GM18909 (cell line): Measurements from ENCODE around the gene TBCE.
"Not testable (repeated sequence)": the region's sequence is repeated elsewhere in the genome, so short reads cannot be mapped to it uniquely, and the experiment has no call there.

Experiments used
- ATAC-seq: cut with Tn5 transposase; IDR thresholded peaks from one replicate; pipeline ENCODE4 v1.9.1; 2021; ENCODE audit warnings: mild to moderate bottlenecking; ENCODE audit not compliant: unreplicated experiment, poor library complexity

Gene TBCE

GRCh38 chr1:235442788-235443429, 75.7 kb downstream of the TBCE start:
- ATAC-seq: no peak

DNA sequence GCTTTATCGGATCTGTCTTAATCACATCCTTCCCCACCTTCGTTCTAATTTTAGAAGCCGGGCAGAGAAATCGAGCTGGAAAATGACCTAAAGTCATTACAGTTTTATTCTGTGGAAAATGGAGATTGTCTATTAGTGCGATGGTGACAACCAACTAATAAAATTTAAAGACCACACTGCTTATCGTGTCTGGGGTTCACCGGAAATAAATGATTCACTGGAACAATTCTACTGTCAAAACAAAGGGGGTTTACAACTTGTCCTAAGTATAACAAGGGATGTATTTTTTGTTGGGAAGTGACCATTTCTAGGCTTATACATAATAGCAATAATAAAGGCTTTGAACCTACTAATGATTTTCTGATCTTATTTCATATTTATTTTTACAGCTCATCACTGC, 81.4 kb downstream of the TBCE start:
- ATAC-seq: no peak

- no peak for ATAC-seq
These were observed 83.2 kb downstream of the TBCE start for GRCh38 chr1:235450433-235450832.

GRCh38 chr1:235450886-235451483, 83.8 kb downstream of the TBCE start:
- ATAC-seq: no peak

GRCh38 chr1:235454021-235454420, 86.8 kb downstream of the TBCE start:
- no peak for ATAC-seq

- ATAC-seq: no peak
These were observed 87.9 kb downstream of the TBCE start for GRCh38 chr1:235455097-235455496.

GRCh38 chr1:235455823-235456222, 88.6 kb downstream of the TBCE start:
- no peak for ATAC-seq

DNA sequence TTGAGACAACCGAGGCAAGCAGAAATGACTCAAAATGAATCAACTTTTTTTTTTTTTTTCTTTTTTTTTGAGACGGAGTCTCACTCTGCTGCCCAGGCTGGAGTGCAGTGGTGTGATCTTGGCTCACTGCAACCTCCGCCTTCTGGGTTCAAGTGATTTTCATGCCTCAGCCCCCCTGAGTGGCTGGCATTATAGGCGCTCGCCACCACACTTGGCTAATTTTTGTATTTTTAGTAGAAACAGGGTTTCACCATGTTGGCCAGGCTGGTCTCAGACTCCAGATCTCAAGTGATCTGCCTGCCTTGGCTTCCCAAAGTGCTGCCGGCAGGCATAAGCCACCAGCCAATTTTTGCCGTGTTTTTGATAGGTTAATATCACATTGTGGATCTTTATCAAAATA, 90.6 kb downstream of the TBCE start:
- not testable (repeated sequence) for ATAC-seq

DNA sequence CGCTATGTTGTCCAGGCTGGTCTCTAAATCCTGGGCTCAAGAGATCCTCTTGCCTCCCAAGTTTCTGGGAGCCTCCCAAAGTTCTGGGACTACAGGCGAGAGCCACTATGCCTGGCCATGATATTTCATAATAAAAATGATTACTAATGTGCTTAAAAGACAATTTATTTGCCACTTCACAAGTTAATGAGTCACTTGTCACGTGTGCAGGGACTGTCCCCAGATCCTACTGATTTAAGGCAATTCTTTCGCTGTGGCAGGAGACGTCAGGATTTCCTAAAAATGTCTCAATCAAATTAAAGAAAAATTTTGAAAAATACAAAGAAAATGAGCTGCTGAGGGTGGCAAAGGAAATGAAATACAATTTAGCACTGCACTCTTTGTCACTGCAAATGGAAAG, 93.5 kb downstream of the TBCE start:
- ATAC-seq: no peak

- no peak for ATAC-seq
These were observed 94.7 kb downstream of the TBCE start for GRCh38 chr1:235461954-235462353.

- not testable (repeated sequence) for ATAC-seq
These were observed 95.6 kb downstream of the TBCE start for GRCh38 chr1:235462832-235463231.

GRCh38 chr1:235465066-235465465, 97.8 kb downstream of the TBCE start:
- ATAC-seq: no peak

DNA sequence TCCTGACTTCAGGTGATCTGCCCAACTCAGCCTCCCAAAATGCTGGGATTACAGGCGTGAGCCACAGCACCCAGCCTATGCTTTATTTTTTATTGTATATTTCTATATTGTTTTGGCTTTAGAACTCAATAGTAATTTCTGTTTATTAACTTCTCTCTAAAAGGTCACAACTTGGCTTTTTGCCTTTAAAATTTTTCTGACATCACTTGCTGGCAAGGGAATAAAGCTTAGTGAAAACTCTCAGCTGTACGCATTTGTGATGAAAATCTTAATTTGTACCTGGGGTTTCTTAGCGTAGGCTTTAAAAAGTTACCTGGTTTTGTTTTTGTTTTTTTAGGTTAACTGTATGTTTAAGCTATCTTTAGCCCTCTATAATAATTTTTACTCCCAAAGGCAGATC, 100.8 kb downstream of the TBCE start:
- ATAC-seq: no peak

GRCh38 chr1:235468970-235469369, 101.7 kb downstream of the TBCE start:
- ATAC-seq: no peak

- ATAC-seq: not testable (repeated sequence)
These were observed 102.7 kb downstream of the TBCE start for GRCh38 chr1:235469897-235470296.

DNA sequence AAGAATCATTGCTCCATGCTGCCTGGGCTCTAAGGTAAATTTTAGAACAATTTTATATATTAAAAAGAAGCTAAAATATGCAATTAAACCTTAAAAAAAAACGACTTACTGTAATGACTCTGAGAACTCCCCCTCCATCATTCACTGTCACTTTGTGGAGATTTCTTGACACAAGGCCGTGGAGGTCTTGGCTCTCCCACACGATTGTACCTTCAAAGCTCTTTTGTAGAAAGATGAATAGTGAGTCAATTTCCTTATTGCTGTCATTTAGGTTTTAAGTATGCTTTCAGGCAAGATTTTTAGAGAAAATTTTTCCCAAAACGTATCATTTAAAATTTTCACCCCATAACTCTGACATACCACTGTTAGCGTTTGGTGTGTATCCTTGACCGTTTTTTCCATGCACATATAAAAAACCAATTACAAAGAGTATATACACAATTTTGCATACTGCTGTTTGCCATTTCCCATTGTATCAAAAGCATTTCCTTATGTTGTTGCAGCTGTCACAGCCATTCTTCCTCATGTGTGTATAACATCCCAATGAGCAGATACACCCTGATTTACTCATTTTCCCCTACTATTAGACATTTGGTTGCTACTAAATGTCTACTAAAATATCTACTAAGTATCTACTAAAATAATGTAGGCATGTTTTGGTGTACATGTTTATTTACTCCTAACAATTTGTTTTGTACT, 103.7 kb downstream of the TBCE start:
- no peak for ATAC-seq

GRCh38 chr1:235473806-235474205, 106.6 kb downstream of the TBCE start:
- no peak for ATAC-seq

DNA sequence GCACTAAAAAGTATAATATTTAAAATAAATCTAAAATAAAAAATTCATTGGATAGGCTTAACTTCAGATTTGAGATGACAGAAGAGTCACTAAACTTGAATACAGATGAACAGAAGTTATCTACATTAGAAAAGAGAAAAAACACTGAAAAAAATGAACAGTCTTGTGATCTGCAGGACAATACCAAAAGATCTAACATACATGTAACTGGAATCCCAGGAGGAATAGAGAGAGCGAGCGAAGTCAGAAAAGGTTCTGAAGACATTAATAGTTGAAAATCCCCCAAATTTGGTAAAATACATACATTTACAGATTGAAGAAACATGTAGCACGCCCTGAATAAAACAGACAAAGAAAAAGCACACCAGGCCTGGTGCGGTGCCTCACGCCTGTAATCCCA, 115.9 kb downstream of the TBCE start:
- no peak for ATAC-seq

GRCh38 chr1:235485558-235485957, 118.3 kb downstream of the TBCE start:
- no peak for ATAC-seq

DNA sequence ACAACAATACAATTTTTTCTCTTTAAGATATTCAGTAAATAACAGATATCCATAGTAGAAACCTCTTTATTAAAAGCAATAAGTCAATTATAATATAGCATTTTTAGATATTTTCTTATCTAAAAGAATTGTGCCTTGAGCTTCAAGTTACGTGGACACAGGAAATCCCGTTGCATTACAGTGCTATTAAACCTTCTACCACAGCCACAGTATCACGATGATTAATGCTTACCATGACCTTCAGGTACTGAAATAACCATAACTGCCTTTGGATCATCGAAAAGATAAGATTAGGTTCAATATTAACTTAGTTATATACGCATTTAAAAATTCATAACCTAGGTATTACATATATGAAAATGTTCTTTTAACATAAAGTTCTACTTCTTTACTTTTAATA, 119.1 kb downstream of the TBCE start:
- ATAC-seq: no peak

GRCh38 chr1:235491644-235492043, 124.4 kb downstream of the TBCE start:
- no peak for ATAC-seq

DNA sequence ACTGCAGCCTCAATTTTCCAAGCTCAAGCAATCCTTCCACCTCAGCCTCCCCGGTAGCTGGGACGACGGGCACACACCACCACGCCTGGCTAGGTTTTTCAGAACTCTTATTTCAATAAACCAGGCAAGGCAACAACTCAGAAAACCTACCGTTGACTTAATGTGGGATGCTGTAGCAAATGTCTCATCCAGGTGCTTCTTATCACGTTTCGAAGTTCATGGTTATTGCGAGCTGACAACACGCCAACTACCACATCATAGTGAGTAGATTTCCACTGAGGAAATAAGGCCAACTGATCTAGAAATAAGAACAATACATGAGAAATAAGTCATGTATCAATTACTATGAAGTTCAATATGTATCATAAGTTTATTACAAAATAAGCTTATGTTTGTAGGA, 127.3 kb downstream of the TBCE start:
- ATAC-seq: no peak
